Caco-2 (cell line): ENCODE results near the gene VAMP8. TPM values are rescaled to one million over a fixed set of nuclear protein-coding genes. Genes with fewer than 3 reads are reported as not detected.

Experiments used
- BruUV-seq: library from RNA; stranded (reverse); fragments of 400-500 nt; replicated peaks from 2 replicates; lab custom pipeline; 2021; lab: Mats Ljungman, UMichigan
- CTCF ChIA-PET: fragments of 300-600 bp; sonication (Branson Sonifier 250); formaldehyde crosslinking; loops from one replicate; lab custom pipeline; 2022; ENCODE audit warnings: antibody characterized with exemption; lab: Charles Lee
- POLR2A ChIA-PET: fragments of 300-600 bp; sonication (Branson Sonifier 250); formaldehyde crosslinking; loops from one replicate; lab custom pipeline; 2022; ENCODE audit warnings: antibody characterized with exemption; lab: Charles Lee
- DNase-seq, 2 experiments: peaks; one replicate each; pipeline versions ENCODE4 v3.0.0 to v3.0.0-alpha.2; 2020 to 2022
- H3K27me3 ChIP-seq: replicated peaks from 2 replicates; pipeline ENCODE4 v1.6.0; 2011; ENCODE audit warnings: low read length; ENCODE audit not compliant: control insufficient read depth, insufficient read depth
- H3K36me3 ChIP-seq: 2 replicates; pipeline ENCODE4 v1.5.1; 2011; ENCODE audit warnings: low read length; ENCODE audit not compliant: control insufficient read depth, insufficient read depth
- H3K4me1 ChIP-seq: fragments of 250-450 bp; sonication (Bioruptor Pico); 2 replicates; pipeline ENCODE4 v1.5.1; 2020; ENCODE audit warnings: mild to moderate bottlenecking
- H3K4me3 ChIP-seq: 2 replicates; pipeline ENCODE4 v1.5.1; 2011; ENCODE audit warnings: low read depth, mild to moderate bottlenecking, control low read depth, low read length
- H3K9me3 ChIP-seq: fragments of 250-450 bp; sonication (Bioruptor Pico); 2 replicates; pipeline ENCODE4 v1.5.1; 2020; ENCODE audit warnings: mild to moderate bottlenecking, moderate library complexity
- H3K27ac Mint-ChIP-seq: one replicate; pipeline ENCODE4 v1.8.0; 2022; ENCODE audit warnings: mixed read lengths; ENCODE audit not compliant: unreplicated experiment
- H3K27me3 Mint-ChIP-seq: one replicate; pipeline ENCODE4 v1.8.0; 2022; ENCODE audit warnings: mixed read lengths; ENCODE audit not compliant: insufficient read depth, unreplicated experiment
- H3K36me3 Mint-ChIP-seq: one replicate; pipeline ENCODE4 v1.8.0; 2022; ENCODE audit warnings: mild to moderate bottlenecking, mixed read lengths; ENCODE audit not compliant: insufficient read depth, unreplicated experiment
- H3K4me1 Mint-ChIP-seq: one replicate; pipeline ENCODE4 v1.8.0; 2022; ENCODE audit warnings: low read depth, mixed read lengths; ENCODE audit not compliant: unreplicated experiment
- H3K4me3 Mint-ChIP-seq: one replicate; pipeline ENCODE4 v1.8.0; 2022; ENCODE audit warnings: mild to moderate bottlenecking, moderate library complexity, mixed read lengths; ENCODE audit not compliant: unreplicated experiment
- H3K9me3 Mint-ChIP-seq: one replicate; pipeline ENCODE4 v1.8.0; 2022; ENCODE audit warnings: mixed read lengths; ENCODE audit not compliant: unreplicated experiment
- intact Hi-C: fragments of 100-400 bp; cut with micrococcal nuclease; formaldehyde crosslinking; loops from one replicate; pipeline ENCODE4 v1.10.0; 2022; ENCODE audit not compliant: unreplicated experiment
- total RNA-seq: library from RNA; stranded (reverse); gene quantifications from 2 replicates; pipeline ENCODE4 v1.2.3, GENCODE V29; 2022
- TF ChIP-seq, protein P1 (sequence below), 2 experiments: fragments of 200-600 bp in 1 of 2; IDR thresholded peaks; 1 replicate in 1 of 2; 2 replicates in 1 of 2; pipeline versions ENCODE4 v1.5.1 to v1.8.0; 2011 to 2022; ENCODE audit warnings: antibody characterized with exemption in 1 of 2, control low read depth in 1 of 2, inconsistent platforms in 1 of 2, low read depth in 1 of 2, low read length in 1 of 2, mild to moderate bottlenecking in 1 of 2, moderate library complexity in 1 of 2; ENCODE audit not compliant: insufficient read depth in 1 of 2, severe bottlenecking in 1 of 2, unreplicated experiment in 1 of 2

VAMP8 gene
- total RNA-seq, 1 experiment from 2014 or later: 85.5 TPM

DNA sequence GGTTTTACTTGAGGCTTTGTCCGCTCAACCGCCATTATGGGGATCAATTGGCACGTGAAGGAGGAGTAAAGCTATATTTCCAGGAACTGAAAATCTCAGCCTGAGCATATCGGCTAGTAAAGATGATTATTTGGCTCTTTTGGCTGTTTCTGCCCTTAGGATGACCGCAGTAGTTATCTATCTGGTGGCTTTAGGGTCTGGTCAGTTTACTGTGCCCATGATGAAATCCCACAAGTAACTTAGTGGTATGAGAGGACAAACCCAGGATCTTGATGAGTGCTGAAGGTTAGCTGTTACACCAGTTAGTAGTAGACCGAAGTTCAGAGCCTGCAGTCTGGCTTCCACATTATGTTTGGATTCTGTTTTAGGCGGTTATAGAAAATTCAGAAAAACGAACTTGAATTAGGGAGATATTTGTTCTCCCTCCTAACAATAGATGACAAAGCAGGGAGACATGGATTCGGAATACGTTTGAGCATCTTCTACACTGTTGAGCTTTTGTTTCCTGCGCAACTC lies 37.2 kb upstream of the VAMP8 start:
- Histone ChIP-seq H3K36me3 (peaks cover 2% of the 10 kb centered on the region; the same call in 1 of the 2 replicates), H3K4me1 (peaks cover 6% of the 10 kb centered on the region), H3K4me3 (peak overlapping the region; percentile 98), H3K9me3 (no peaks in the 10 kb centered on the region), H3K27me3 (no peaks in the 10 kb centered on the region)
- peak overlapping the region; percentile 97 for H3K4me3 Mint-ChIP-seq
- ChIA-PET POLR2A (interaction anchor here (0.5 to 4.7 kb wide), 5 partner anchors 11 to 522 kb away, joined by 3 to 73 read pairs (median 10); partner anchors contain the start of genes C2orf68 and SH2D6), CTCF (interaction anchor here (1.2 to 2.5 kb wide), 3 partner anchors 9 to 119 kb away, joined by 4 to 32 read pairs (median 25); no protein-coding TSS in a partner anchor)
- peaks cover 40% of the 10 kb centered on the region for H3K4me1 Mint-ChIP-seq
- H3K36me3 Mint-ChIP-seq: peaks cover 75% of the 10 kb centered on the region
- peak overlapping the region; percentile 99 for H3K27ac Mint-ChIP-seq
- no peaks in the 10 kb centered on the region for H3K9me3 Mint-ChIP-seq
- intact Hi-C loops: no loop called here
- TSS peak; percentile 22 for BruUV-seq
- DNase-seq: no peak
- no peaks in the 10 kb centered on the region for H3K27me3 Mint-ChIP-seq
- TF ChIP-seq, protein P1, sequence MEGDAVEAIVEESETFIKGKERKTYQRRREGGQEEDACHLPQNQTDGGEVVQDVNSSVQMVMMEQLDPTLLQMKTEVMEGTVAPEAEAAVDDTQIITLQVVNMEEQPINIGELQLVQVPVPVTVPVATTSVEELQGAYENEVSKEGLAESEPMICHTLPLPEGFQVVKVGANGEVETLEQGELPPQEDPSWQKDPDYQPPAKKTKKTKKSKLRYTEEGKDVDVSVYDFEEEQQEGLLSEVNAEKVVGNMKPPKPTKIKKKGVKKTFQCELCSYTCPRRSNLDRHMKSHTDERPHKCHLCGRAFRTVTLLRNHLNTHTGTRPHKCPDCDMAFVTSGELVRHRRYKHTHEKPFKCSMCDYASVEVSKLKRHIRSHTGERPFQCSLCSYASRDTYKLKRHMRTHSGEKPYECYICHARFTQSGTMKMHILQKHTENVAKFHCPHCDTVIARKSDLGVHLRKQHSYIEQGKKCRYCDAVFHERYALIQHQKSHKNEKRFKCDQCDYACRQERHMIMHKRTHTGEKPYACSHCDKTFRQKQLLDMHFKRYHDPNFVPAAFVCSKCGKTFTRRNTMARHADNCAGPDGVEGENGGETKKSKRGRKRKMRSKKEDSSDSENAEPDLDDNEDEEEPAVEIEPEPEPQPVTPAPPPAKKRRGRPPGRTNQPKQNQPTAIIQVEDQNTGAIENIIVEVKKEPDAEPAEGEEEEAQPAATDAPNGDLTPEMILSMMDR (IDR thresholded peaks at IDR 0.05; ENCODE audit: insufficient read depth in 1 of 2, low read depth in 1 of 2, low read length in 1 of 2, severe bottlenecking in 1 of 2, unreplicated experiment in 1 of 2): no peak

DNA sequence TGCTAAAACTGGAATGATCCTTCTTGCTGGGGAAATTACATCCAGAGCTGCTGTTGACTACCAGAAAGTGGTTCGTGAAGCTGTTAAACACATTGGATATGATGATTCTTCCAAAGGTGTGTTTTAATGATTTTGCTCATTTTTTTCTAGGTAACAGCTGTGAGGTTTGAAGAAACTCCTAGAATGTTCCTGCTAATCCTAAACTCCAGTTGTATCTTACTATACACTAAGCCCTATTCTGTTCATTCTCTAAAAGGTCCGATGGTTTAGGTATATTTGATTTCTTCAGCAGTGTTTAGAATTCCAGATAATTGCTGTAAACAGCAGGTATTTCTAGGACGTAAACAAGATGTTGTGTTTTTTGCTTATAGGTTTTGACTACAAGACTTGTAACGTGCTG lies 36.1 kb upstream of the VAMP8 start:
- Histone ChIP-seq H3K4me1 (peaks cover 6% of the 10 kb centered on the region), H3K4me3 (peak overlapping the region; percentile 98), H3K27me3 (no peaks in the 10 kb centered on the region), H3K9me3 (no peaks in the 10 kb centered on the region), H3K36me3 (peaks cover 2% of the 10 kb centered on the region; the same call in 1 of the 2 replicates)
- DNase-seq: no peak
- Mint-ChIP-seq H3K4me3 (peak overlapping the region; percentile 97), H3K9me3 (no peaks in the 10 kb centered on the region), H3K36me3 (peaks cover 86% of the 10 kb centered on the region), H3K27me3 (no peaks in the 10 kb centered on the region), H3K4me1 (peaks cover 31% of the 10 kb centered on the region), H3K27ac (no peak overlapping the region)
- intact Hi-C loops: no loop called here
- ChIA-PET CTCF (interaction anchor here (0.6 kb wide), 1 partner anchor 70 kb away, joined by 3 read pairs; the partner anchor contains the start of gene C2orf68), POLR2A (interaction anchor here (0.7 to 4.7 kb wide), 2 partner anchors 15 to 121 kb away, joined by 3 to 73 read pairs; partner anchors contain the start of gene SH2D6)
- TF ChIP-seq, protein P1 (IDR thresholded peaks at IDR 0.05; ENCODE audit: insufficient read depth in 1 of 2, low read depth in 1 of 2, low read length in 1 of 2, severe bottlenecking in 1 of 2, unreplicated experiment in 1 of 2): no peak
- no TSS peak for BruUV-seq

DNA sequence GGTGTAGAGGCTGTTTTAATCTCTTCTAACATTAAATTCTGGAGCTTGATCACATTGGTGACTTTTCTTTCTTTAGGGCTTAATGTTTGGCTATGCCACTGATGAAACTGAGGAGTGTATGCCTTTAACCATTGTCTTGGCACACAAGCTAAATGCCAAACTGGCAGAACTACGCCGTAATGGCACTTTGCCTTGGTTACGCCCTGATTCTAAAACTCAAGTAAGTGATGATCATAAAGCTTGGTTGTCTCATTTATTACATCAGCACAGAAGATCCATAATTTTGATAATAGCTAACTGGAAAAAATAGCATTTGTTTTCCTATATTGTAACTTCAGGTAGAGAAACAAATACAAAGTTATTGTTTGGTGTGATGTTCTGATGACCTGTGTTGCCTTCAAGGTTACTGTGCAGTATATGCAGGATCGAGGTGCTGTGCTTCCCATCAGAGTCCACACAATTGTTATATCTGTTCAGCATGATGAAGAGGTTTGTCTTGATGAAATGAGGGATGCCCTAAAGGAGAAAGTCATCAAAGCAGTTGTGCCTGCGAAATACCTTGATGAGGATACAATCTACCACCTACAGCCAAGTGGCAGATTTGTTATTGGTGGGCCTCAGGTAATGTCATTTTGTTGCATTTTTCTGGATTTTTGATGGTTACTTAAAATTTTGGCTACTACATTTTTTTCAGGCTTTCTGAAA lies 35.5 kb upstream of the VAMP8 start:
- no peaks in the 10 kb centered on the region for H3K27me3 Mint-ChIP-seq
- CTCF ChIA-PET: no interaction called here
- DNase-seq: no peak
- BruUV-seq: no TSS peak
- TF ChIP-seq, protein P1 (IDR thresholded peaks at IDR 0.05; ENCODE audit: insufficient read depth in 1 of 2, low read depth in 1 of 2, low read length in 1 of 2, severe bottlenecking in 1 of 2, unreplicated experiment in 1 of 2): no peak
- POLR2A ChIA-PET: no interaction called here
- H3K4me3 ChIP-seq: no peak overlapping the region
- H3K9me3 Mint-ChIP-seq: no peaks in the 10 kb centered on the region
- peaks cover 93% of the 10 kb centered on the region for H3K36me3 Mint-ChIP-seq
- H3K27me3 ChIP-seq: no peaks in the 10 kb centered on the region
- peaks cover 28% of the 10 kb centered on the region for H3K4me1 Mint-ChIP-seq
- peaks cover 5% of the 10 kb centered on the region for H3K4me1 ChIP-seq
- peaks cover 2% of the 10 kb centered on the region; the same call in 1 of the 2 replicates for H3K36me3 ChIP-seq
- H3K27ac Mint-ChIP-seq: no peak overlapping the region
- no peaks in the 10 kb centered on the region for H3K9me3 ChIP-seq
- no peak overlapping the region for H3K4me3 Mint-ChIP-seq
- intact Hi-C loops: no loop called here
